NOMO-1 treated with dmso at 0.1 percent for 144 hours (cell line): ENCODE measurements around the gene ZNF132.
A peak's percentile ranks its signal among the peaks of the same experiment; 100 is the strongest.
"Not testable (repeated sequence)": the region's sequence is repeated elsewhere in the genome, so short reads cannot be mapped to it uniquely, and the experiment has no call there.

ENCODE experiments used
- DNase-seq: peaks from one replicate; lab custom pipeline; 2025; ENCODE audit not compliant: unreplicated experiment; lab: John Stamatoyannopoulos, UW

Gene ZNF132

DNA sequence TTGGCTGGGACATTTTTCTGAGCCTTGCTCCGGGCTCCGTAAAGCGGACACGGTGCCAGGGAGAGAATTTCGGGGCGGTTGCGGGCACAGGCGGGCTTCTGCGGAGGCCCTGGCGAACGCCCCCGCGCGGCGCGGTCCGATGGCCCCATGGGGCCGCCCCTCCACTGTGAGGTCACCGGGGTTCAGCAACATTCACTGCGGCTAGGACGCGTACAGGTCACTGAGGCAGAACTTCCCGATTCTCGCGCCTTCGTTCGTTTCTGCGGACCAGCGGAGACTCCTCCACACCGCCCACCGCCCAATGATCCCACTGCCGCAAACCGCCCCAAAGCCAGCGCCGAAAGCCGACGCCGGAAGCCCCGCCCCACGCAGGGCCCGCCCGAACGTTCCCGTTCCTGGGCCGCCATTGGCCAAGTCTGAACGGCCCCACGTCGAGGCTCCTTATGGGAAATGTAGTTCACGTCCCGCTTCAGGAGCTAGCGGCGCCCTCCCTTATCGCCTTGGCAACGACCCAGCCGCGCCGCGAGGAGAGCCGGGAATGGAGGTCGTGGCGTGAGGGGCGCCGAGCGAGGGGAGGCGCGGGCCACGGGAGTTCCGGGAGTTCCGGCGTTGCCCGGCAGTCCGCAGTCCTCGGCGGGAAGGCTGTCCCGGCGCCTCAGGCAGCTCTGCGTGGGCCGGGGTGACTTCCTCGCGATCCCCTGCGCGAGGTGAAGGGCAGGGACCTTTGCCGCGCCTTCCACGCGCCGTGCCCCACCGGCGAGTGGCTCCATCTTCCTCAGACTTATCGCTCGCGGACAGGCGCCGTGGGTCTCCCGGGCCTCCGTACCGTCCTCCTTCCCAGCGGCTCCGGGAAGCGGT is 31.6 kb downstream of the ZNF132 start, which contains the start of gene ZNF584:
TSS of gene ZNF584 (plus strand) at position 498 of the 858 bp plus-strand sequence. CDS start 499 bp downstream, outside the sequence.
- peak; percentile 98 for DNase-seq

DNA sequence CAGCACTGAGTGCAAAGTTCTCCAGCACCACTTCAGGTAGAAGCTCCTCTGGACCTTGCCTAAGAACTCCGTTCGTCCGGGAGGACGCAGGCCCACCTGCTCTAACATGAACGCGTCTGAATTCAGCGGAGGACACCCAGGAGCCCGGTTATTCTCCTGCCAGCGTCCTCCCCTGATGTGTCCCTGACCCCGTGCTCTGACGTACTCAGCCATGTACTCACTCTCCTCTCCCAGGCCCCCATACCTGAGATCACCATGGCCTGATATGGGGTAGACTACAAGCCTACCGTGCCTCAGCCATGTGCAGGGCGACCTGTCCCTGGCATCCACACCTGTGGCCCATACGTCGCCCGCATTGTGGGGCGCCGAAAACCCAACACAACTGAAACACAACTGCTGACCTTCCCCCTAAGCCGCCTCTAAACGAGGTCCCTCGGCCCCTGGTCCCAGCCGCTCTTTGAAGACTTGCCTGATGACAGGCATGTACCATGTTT is 32.2 kb downstream of the ZNF132 start:
- no peak for DNase-seq

DNA sequence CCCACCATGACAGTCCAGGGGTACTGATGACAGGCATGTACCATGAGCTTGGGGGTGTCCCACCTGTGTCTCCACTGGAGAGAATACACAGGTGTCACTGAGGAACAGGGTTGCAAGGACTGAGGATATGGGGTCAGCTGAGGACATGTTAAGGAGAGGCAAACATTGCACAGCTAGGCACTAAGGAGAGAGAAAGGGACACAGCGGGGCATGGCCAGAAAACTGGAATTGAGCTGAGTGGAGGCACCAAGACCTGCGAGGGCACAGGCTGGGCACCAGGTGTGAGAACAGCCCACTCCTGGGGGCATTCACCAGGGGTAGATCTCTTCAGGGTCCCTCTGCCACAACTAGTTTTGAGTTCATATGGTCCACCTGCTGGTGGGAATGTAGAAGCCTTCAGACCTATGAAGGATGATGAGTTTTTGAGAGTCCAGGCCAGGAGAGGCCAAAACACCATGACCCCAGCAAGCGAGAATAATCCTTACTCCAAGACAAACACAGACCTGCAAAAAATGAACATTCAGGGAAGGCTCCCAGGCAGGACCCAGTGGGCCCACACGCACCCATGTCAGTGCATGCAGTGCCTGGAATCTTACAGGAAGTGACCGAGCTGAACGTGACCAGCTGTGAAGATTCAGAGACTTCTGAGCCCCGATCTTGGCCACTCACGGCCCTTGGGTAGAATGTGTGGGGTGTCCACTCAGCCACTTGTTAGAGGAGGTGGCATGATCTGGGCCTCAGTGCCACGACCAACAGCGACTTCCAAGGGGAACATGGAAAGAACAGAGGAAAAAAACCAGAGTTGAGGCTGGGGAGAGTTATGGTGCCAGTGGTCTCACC is 32.9 kb downstream of the ZNF132 start:
- no peak for DNase-seq

DNA sequence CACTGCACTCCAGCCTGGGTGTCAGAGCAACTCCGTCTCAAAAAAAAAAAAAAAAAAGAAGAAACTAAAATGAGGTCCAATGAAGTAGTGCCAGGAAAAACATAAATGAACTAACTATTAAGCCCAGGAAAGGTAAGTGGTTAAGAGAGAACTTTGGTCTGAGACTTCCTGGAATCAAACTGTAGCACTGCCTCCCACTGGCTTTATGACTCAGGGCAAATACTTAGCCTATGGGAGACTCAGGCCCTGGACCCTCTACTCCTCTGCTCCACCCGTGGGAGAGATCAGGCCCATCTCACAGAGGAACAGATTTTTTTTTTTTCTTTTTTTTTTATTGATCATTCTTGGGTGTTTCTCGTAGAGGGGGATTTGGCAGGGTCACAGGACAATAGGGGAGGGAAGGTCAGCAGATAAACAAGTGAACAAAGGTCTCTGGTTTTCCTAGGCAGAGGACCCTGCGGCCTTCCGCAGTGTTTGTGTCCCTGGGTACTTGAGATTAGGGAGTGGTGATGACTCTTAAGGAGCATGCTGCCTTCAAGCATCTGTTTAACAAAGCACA is 36.0 kb downstream of the ZNF132 start:
- not testable (repeated sequence) for DNase-seq

DNA sequence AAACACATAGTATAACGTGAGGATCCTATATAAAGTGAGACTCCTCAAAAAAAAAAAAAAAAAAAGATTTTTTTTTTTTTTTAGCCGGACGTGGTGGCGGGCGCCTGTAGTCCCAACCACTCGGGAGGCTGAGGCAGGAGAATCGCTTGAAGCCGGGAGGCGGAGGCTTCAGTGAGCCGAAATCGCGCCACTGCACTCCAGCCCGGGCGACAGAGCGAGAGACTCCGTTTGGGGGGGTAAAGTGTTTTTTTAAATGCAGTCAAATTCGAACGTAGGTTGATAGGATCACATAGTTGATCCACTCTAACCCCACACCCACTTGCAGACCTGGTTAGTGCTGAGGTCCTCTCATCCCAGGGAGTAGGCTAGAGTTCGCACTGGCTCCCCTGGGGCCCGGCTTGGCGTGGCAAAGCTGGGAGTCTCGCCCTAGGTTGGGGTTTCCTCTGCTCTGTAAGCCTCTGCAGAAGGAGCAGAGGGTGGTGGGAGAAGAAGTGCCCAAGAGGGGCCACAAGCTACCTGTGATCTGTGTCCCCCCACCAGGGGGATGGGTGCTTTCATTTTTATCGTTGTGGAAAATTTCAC is 38.0 kb downstream of the ZNF132 start:
- no peak for DNase-seq

DNA sequence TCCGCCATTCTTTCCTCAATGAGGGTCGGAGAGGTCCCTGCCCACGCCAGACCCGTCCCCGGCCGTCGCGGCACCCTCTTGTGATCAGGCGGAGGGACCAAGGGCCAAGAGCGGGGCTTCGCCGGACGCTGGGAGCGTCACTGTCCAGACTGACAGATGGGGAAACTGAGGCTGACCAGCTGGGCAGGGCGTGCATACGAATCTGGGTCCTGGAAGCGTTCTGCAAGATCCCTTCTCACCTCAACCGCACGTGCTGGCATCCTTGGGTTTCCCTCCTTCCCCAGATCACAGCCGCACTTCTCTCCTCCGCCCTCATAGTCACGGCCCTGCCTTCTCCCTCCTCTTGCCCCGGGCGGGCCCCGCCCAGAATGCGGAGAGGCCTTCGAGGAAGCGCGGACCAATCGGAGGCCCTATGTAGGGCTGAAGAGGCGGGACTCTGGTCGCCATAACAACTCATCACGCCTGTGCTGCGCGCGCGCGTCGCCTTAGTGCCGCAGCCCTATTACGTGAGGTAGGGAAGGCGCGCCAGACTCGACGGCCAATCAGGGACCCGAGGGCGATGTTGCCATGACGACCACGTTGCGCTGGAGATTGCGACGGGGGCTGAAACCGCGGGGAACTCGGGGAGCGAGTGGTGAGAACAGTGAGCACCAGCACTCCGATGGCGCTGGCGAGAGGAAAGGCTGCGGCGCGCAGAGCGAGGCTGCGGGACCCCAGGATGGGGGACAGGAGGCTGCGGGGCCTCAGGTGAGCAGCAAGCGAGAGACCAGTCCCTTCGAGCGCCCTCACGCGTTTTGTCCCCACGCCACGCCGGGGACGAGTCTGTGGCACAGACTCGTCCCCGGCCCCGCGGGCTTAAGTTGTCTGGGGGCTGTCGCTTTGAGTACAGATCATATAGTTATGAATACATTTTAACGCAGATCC is 38.8 kb downstream of the ZNF132 start:
- peak; percentile 98 for DNase-seq

DNA sequence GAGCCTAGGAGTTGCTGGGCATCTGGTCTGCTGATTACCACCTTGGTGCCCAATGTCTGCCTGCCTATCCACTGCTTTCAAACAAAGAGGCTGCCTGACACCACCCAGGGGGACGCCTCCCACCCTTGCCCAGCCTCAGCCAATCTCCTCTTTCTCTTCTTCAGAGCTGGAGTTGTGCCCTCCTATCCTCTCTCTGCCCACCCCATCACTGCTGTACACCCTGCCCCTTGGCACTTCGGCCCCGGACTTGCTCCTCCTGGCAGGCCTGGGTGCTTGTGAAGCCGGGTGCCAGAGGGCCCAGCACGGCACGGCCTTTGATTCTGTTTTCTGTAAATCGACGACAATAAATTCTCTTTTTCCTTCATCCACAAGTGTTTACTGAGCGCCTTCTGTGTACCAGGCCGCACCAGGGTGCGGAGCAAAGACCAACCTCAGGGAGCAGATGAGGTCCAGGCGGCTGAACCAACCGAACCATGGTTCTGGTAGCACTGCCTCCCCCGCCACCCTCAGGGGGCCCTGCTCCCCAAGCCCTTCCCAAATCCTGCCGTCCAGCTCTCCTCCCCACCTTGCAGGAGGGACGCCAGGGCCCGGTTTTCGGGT is 39.5 kb downstream of the ZNF132 start:
- DNase-seq: no peak

DNA sequence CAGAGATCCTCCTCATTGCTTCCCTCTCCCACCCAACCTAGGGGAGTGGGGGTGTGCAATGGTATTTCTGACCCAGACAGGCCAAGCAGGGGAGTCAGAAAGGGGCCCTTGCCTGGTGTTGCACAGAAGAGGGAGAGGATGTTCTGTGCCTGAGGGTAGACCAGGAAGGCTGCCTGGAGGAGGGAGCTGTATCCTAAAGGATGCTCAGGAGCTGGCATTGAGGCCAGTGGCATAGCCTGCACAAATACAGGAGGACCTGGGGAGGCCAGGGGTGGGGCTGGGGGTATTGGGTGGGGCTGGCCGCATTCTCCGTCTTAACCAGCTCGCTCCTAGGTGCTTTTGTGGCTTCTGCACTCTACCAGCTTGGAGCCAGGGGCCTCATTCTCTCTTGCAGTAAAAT is 40.0 kb downstream of the ZNF132 start:
- no peak for DNase-seq

DNA sequence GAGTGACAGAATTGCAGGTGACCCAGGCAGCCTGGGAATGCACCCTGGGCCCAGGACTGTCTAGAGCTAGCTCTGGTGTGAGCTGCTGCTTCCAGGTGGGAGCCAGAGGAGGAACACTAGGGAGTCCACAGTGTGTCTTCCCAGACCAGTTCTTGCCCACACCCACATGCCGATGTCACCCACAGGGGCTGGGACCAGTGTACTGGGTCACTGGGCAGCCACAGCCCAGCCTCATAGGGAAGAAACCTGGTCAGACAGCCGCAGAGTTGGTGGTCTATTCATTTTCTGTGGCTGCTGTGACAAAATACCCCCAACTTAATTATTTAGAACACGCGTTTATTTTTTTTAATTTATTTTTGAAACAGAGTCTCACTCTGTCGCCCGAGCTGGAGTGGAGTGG is 41.4 kb downstream of the ZNF132 start:
- DNase-seq: no peak

DNA sequence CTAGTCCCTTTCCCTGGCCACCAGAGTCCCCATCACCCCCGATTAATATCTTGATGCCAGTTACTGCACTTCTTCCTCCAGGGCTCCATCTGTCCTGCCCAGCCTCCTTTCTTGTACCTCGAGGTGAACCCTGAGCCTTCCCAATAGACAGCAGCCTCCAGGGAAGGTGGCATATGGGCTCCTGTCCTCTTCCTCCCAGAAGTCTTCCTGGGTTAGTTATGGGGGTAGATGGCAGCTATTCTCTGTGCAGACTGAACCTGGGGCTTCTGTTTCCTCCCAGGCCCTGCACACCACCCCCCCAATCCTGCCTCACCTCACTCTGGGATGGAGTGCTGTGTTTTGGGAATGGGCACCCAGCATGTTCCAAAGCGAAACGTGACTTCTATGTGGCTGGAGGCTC is 41.9 kb downstream of the ZNF132 start:
- DNase-seq: no peak

DNA sequence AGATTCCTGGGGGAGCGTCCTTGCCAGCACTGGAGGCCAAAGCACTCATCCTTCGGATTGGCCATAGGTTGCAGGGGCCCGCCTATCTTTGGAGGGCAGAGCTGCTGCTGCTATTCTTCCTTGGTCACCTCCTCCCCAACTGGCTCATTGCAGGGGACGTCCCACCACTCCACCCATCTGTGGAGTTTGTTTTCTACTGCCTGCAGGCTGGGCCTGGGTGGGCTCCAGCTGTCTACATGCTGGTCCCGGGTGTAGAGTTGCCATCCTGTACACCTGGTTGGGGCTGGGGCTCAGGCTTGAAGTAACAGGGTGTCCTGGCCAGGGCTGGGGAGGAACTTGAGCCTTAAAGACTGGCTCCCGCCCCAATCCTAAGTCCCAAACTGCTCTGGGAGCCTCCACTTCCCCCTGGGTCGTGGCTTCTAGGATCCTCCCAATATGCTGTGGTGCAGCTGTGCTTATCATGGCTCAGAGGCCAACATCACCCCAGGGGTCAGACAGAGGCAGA is 42.4 kb downstream of the ZNF132 start:
- no peak for DNase-seq

DNA sequence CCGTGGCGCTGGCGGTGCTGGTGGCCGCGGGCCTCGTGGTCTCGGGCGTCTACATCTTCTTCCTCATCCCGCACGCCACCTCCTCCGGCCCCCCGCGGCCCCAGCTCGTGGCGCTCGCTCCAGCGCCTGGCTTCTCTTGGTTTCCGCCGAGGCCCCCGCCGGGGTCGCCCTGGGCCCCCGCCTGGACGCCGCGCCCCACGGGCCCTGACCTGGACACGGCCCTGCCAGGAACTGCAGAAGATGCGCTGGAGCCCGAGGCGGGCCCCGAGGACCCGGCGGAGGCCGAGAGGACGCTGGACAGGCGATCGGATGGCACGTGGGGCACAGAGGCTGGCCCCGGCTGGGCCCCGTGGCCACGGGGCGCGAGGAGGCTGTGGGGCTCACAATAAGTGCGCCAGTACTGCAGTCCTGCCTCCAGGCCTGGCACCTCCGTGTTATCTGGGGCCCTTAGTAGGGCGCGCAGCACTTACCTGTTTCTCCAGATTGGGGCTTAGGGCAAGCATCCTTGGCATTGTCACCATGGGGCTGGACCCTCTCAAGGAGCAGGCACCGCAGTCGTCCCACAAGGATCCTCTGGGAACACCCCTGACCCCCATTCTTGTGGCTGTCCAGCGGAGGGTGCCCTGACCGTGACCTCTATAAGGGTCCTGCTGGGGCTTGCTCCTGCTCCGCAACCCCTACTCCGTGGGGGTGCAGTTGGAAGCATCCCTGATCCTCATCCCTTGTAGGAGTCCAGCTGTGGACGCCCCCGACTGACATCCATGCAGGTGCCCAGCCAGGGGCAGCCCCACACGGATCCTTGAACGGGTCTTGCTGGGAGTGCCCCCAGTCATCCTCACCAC is 43.0 kb downstream of the ZNF132 start:
- no peak for DNase-seq

DNA sequence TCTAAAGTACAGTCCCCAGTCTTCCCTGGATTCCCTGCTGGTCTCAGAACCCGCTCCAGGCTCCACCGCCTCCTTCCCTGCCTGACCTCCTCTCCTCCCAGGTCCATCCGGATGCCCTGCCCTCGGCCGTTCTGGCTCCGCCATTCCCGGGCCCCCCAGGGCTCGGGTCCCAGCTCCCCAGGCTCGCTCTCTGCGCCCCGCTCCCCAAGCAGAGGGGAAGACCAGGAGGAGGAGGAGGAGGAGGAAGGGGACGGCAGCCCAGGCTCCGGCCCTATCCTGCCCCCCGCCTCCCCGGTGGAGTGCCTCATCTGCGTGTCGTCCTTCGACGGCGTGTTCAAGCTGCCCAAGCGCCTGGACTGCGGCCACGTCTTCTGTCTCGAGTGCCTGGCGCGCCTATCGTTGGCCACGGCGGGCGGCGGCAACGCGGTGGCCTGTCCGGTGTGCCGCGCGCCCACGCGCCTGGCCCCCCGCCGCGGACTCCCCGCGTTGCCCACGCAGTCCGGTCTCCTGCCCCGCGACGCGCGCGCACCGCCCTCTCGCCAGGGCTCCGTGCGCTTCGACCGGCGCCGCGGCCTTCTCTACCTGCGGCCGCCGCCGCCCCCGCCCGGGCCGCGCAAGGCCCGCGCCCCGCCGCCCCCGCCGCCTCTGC is 43.9 kb downstream of the ZNF132 start:
- DNase-seq: no peak

DNA sequence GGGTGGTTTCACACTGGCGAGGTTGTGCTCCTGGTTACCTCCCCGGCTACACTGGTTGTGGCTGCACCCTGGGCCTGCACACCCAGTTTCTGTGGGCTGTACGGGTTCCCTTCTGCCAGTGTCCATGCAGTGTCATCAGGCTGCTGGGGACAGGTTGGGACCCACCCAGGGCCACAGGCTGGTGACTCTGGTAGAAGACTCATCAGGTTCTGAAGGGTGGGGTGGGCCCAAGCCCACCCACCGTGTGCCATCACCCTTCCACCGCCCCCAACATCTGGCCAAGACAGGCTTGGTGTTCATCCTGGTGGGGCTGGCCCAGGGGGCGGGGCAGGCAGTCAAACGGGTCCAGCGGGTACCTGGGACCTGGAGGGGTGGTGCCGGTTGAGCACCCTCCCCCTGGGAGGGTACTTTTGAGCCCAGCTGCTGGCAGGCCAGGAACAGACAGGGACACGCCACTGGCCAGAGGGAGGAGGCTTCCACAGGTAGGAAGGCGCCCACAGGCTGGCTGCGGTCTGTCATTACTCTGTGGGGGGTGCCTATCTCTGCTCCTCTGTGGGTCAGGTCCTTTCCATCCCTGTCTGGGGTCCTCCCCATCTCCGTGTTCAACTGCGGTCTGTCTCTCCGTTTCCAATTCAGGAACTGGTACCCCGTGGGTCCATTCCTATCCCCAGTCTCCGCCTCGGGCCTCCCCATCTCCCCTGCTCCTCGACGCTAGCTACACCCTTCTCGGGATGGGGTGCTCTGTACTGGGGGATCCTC is 44.6 kb downstream of the ZNF132 start, which contains the start of gene RNF225:
TSS of gene RNF225 (plus strand) at position 437 of the 759 bp plus-strand sequence. CDS start 434 bp downstream, outside the sequence.
- no peak for DNase-seq

DNA sequence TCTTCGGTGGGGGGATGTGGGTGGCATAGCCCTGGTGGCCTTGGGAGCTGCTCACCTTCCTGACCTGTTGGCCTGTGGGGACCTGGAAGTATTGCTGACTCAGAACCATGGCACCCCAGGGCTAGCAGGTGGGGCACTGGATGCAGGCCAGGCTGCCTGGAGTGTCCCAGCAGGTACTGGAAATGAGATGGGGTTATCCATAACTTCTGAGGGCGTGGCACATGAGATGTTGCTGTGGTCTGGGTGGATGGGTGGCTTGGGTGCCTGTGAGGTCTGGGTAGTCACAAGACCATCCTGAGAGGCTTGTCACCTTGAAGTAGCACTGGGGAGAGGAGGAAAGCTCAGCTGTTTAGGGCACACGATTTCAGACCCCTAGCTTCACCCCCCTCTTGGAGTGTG is 45.1 kb downstream of the ZNF132 start:
- no peak for DNase-seq

DNA sequence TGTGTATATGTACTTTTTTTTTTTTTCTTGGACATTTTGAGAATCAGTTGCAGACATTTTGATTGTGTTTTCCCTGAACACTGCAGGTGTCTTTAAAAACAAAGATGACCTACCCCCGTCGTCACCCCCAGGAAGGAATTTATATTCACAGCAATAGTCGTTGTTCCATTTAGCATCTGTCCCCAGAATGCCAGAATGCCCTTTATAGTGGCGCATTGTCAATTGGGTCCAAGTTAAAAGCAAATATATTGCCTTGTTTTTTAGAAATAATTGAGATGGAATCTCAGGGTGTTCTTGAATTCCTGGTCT is 46.3 kb downstream of the ZNF132 start:
- DNase-seq: no peak

DNA sequence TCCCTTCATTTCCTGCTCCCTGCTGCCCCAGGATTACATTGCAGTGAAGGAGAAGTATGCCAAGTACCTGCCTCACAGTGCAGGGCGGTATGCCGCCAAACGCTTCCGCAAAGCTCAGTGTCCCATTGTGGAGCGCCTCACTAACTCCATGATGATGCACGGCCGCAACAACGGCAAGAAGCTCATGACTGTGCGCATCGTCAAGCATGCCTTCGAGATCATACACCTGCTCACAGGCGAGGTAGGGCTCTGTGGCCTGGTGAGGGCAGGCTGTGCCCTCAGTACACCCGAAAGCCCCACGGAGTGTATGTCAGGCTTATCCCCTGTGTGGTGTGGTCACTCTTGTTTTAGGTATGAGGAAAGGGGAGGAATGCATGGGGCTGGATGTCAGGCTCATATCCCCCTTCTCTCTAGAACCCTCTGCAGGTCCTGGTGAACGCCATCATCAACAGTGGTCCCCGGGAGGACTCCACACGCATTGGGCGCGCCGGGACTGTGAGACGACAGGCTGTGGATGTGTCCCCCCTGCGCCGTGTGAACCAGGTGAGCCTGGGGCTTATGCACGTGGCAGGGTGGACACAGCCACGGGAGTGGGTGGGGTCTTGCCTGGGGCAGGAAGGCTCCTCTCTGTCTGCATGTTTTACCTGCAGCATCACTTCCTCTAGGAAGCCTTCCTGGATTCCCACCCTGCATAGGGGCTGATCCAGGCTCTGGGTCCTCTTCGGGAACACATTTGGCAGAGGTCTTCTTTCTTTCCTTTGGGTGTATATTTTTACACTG is 46.8 kb downstream of the ZNF132 start:
- no peak for DNase-seq
